ENCODE data around the gene TRIM15. TPM values are rescaled to one million over a fixed set of nuclear protein-coding genes. Genes with fewer than 3 reads are reported as not detected.

TRIM15 gene
- total and polyA plus RNA-seq, 9 of the 15 experiments (the other 6 are each of a cell fraction or from before 2014, with no cell fraction given): 0.06 to 2.6 (median 0.83) TPM

DNA sequence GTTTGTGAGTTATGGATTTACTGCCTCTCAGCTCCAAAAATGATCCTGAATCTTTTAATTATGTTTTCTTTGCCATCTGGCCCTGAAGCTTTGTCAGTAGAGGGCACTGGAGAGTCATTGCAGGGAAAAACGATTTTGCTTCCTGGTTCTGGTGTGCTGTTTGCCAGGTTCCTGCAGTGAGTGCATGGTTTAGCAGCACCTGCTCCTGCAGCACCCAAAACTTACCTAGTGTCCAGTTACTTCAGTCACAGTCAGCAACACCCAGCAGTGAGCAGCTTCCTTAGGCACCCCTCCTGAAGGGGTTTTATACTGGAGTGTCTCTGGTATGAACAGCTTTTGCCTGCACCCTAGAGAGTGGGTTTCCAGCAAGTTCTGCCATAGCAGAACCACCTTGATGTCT, 55.9 kb downstream of the TRIM15 start (continued):
- TF ChIP-seq, protein P1, sequence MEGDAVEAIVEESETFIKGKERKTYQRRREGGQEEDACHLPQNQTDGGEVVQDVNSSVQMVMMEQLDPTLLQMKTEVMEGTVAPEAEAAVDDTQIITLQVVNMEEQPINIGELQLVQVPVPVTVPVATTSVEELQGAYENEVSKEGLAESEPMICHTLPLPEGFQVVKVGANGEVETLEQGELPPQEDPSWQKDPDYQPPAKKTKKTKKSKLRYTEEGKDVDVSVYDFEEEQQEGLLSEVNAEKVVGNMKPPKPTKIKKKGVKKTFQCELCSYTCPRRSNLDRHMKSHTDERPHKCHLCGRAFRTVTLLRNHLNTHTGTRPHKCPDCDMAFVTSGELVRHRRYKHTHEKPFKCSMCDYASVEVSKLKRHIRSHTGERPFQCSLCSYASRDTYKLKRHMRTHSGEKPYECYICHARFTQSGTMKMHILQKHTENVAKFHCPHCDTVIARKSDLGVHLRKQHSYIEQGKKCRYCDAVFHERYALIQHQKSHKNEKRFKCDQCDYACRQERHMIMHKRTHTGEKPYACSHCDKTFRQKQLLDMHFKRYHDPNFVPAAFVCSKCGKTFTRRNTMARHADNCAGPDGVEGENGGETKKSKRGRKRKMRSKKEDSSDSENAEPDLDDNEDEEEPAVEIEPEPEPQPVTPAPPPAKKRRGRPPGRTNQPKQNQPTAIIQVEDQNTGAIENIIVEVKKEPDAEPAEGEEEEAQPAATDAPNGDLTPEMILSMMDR (IDR thresholded peaks at IDR 0.05 in 2 of 3, conservative IDR thresholded peaks at IDR 0.05 in 1 of 3; ENCODE audit: insufficient read depth in 2 of 3, low read depth in 1 of 3, low read length in 3 of 3): peak; percentile 86 to 92 (median 88)
- no peak for TF ChIP-seq ZNF584 (CRISPR knock-in tag; IDR thresholded peaks at IDR 0.05; ENCODE audit: low read depth)
- no peak for TF ChIP-seq MXI1 (IDR thresholded peaks at IDR 0.05; ENCODE audit: low read depth, low read length)
- no peak for TF ChIP-seq TCF7L2 (IDR thresholded peaks at IDR 0.05; ENCODE audit: low read depth, low read length)
- TF ChIP-seq NCOA2 (IDR thresholded peaks at IDR 0.05; ENCODE audit: partially characterized antibody in 2 of 2): no peak
- no peak for TF ChIP-seq ARNT (IDR thresholded peaks at IDR 0.05)
- no peak for TF ChIP-seq U2AF2 (optimal IDR thresholded peaks at IDR 0.05; ENCODE audit: low read depth, low read length)
- TF ChIP-seq, protein P2, sequence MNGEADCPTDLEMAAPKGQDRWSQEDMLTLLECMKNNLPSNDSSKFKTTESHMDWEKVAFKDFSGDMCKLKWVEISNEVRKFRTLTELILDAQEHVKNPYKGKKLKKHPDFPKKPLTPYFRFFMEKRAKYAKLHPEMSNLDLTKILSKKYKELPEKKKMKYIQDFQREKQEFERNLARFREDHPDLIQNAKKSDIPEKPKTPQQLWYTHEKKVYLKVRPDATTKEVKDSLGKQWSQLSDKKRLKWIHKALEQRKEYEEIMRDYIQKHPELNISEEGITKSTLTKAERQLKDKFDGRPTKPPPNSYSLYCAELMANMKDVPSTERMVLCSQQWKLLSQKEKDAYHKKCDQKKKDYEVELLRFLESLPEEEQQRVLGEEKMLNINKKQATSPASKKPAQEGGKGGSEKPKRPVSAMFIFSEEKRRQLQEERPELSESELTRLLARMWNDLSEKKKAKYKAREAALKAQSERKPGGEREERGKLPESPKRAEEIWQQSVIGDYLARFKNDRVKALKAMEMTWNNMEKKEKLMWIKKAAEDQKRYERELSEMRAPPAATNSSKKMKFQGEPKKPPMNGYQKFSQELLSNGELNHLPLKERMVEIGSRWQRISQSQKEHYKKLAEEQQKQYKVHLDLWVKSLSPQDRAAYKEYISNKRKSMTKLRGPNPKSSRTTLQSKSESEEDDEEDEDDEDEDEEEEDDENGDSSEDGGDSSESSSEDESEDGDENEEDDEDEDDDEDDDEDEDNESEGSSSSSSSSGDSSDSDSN (IDR thresholded peaks at IDR 0.05; ENCODE audit: borderline replicate concordance in 1 of 2, low read depth in 2 of 2, low read length in 2 of 2): no peak
- TF ChIP-seq SMC3 (conservative IDR thresholded peaks at IDR 0.05; ENCODE audit: insufficient read depth, low read depth, low read length): peak; percentile 76
- TF ChIP-seq STAG1 (CRISPR knock-in tag; IDR thresholded peaks at IDR 0.05; ENCODE audit: borderline replicate concordance): peak; percentile 40; the same call in 1 of the 2 replicates
- TF ChIP-seq, protein P3, sequence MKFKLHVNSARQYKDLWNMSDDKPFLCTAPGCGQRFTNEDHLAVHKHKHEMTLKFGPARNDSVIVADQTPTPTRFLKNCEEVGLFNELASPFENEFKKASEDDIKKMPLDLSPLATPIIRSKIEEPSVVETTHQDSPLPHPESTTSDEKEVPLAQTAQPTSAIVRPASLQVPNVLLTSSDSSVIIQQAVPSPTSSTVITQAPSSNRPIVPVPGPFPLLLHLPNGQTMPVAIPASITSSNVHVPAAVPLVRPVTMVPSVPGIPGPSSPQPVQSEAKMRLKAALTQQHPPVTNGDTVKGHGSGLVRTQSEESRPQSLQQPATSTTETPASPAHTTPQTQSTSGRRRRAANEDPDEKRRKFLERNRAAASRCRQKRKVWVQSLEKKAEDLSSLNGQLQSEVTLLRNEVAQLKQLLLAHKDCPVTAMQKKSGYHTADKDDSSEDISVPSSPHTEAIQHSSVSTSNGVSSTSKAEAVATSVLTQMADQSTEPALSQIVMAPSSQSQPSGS (CRISPR knock-in tag; IDR thresholded peaks at IDR 0.05): no peak
- TF ChIP-seq ATF1 (CRISPR knock-in tag; IDR thresholded peaks at IDR 0.05): no peak
- no peak for TF ChIP-seq ATF1 (tag; IDR thresholded peaks at IDR 0.05)
- TF ChIP-seq, protein P4, sequence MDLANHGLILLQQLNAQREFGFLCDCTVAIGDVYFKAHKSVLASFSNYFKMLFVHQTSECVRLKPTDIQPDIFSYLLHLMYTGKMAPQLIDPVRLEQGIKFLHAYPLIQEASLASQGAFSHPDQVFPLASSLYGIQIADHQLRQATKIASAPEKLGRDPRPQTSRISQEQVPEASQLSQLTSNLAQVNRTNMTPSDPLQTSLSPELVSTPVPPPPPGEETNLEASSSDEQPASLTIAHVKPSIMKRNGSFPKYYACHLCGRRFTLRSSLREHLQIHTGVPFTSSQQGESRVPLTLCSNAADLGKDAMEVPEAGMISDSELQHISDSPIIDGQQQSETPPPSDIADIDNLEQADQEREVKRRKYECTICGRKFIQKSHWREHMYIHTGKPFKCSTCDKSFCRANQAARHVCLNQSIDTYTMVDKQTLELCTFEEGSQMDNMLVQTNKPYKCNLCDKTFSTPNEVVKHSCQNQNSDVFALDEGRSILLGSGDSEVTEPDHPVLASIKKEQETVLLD (IDR thresholded peaks at IDR 0.05): no peak
- TF ChIP-seq, protein P5, sequence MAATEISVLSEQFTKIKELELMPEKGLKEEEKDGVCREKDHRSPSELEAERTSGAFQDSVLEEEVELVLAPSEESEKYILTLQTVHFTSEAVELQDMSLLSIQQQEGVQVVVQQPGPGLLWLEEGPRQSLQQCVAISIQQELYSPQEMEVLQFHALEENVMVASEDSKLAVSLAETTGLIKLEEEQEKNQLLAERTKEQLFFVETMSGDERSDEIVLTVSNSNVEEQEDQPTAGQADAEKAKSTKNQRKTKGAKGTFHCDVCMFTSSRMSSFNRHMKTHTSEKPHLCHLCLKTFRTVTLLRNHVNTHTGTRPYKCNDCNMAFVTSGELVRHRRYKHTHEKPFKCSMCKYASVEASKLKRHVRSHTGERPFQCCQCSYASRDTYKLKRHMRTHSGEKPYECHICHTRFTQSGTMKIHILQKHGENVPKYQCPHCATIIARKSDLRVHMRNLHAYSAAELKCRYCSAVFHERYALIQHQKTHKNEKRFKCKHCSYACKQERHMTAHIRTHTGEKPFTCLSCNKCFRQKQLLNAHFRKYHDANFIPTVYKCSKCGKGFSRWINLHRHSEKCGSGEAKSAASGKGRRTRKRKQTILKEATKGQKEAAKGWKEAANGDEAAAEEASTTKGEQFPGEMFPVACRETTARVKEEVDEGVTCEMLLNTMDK (IDR thresholded peaks at IDR 0.05; ENCODE audit: borderline replicate concordance, insufficient read depth, low read depth, low read length, poor library complexity, severe bottlenecking): no peak
- no peak for TF ChIP-seq KDM1A (IDR thresholded peaks at IDR 0.05)
- no peak for TF ChIP-seq TEAD2 (tag; IDR thresholded peaks at IDR 0.05)
- TF ChIP-seq ZNF717 (CRISPR knock-in tag; IDR thresholded peaks at IDR 0.05): no peak
- TF ChIP-seq KLF13 (tag; IDR thresholded peaks at IDR 0.05; ENCODE audit: borderline replicate concordance, low read depth): no peak
- TF ChIP-seq GABPA (tag; conservative IDR thresholded peaks at IDR 0.05; ENCODE audit: low read depth): no peak

Measured in K562 (cell line).